Measurements from ENCODE around the gene FLAD1. TPM values are rescaled to one million over a fixed set of nuclear protein-coding genes. Genes with fewer than 3 reads are reported as not detected.

FLAD1 gene
- total RNA-seq, 1 donor from 2014 or later: 28.7 TPM

- DNase-seq (ENCODE audit: low spot score): peak; percentile 75
- Mint-ChIP-seq H3K36me3 (ENCODE audit: low read depth) (no peaks in the 10 kb centered on the region), H3K4me3 (ENCODE audit: unreplicated experiment) (peak within 1 kb of the TSS; percentile 92), H3K27me3 (ENCODE audit: low read depth) (no peaks in the 10 kb centered on the region), H3K9me3 (ENCODE audit: low read depth) (no peaks in the 10 kb centered on the region), H3K4me1 (ENCODE audit: low read depth) (peaks cover 38% of the 10 kb centered on the region), H3K27ac (ENCODE audit: unreplicated experiment) (peak within 1 kb of the TSS; percentile 97)
- peak; percentile 14 for TF ChIP-seq CTCF (IDR thresholded peaks at IDR 0.05)
These were observed 19.5 kb downstream of the FLAD1 start, which contains the start of gene ZBTB7B for GRCh38 chr1:155002464-155003226. ZBTB7B (plus strand) TSS chr1:155002802; CDS start chr1:155014661, 11,859 bp downstream.

GRCh38 chr1:155003227-155003765 is 20.2 kb downstream of the FLAD1 start:
- H3K9me3 Mint-ChIP-seq (ENCODE audit: low read depth): no peaks in the 10 kb centered on the region
- no peak for DNase-seq (ENCODE audit: low spot score)
- peak overlapping the region; percentile 82 for H3K4me3 Mint-ChIP-seq (ENCODE audit: unreplicated experiment)
- H3K27ac Mint-ChIP-seq (ENCODE audit: unreplicated experiment): peak overlapping the region; percentile 90
- no peaks in the 10 kb centered on the region for H3K36me3 Mint-ChIP-seq (ENCODE audit: low read depth)
- H3K27me3 Mint-ChIP-seq (ENCODE audit: low read depth): no peaks in the 10 kb centered on the region
- H3K4me1 Mint-ChIP-seq (ENCODE audit: low read depth): peaks cover 38% of the 10 kb centered on the region
- TF ChIP-seq CTCF (IDR thresholded peaks at IDR 0.05): peak; percentile 9

GRCh38 chr1:155003766-155004351 is 20.7 kb downstream of the FLAD1 start:
- Mint-ChIP-seq H3K27ac (ENCODE audit: unreplicated experiment) (peak overlapping the region; percentile 96), H3K36me3 (ENCODE audit: low read depth) (no peaks in the 10 kb centered on the region), H3K4me3 (ENCODE audit: unreplicated experiment) (peak overlapping the region; percentile 82), H3K9me3 (ENCODE audit: low read depth) (no peaks in the 10 kb centered on the region), H3K4me1 (ENCODE audit: low read depth) (peaks cover 36% of the 10 kb centered on the region), H3K27me3 (ENCODE audit: low read depth) (no peaks in the 10 kb centered on the region)
- TF ChIP-seq CTCF (IDR thresholded peaks at IDR 0.05): no peak
- no peak for DNase-seq (ENCODE audit: low spot score)

- no peak for TF ChIP-seq CTCF (IDR thresholded peaks at IDR 0.05)
- peak overlapping the region; percentile 96 for H3K27ac Mint-ChIP-seq (ENCODE audit: unreplicated experiment)
- H3K4me3 Mint-ChIP-seq (ENCODE audit: unreplicated experiment): peak overlapping the region; percentile 82
- no peak for DNase-seq (ENCODE audit: low spot score)
- H3K27me3 Mint-ChIP-seq (ENCODE audit: low read depth): no peaks in the 10 kb centered on the region
- no peaks in the 10 kb centered on the region for H3K36me3 Mint-ChIP-seq (ENCODE audit: low read depth)
- H3K4me1 Mint-ChIP-seq (ENCODE audit: low read depth): peaks cover 31% of the 10 kb centered on the region
- no peaks in the 10 kb centered on the region for H3K9me3 Mint-ChIP-seq (ENCODE audit: low read depth)
These were observed 21.4 kb downstream of the FLAD1 start for GRCh38 chr1:155004352-155005075.
